Right hindlimb (tissue), 1 donor: ENCODE data around the gene CYP11A1.

Experiments
- DNase-seq: peaks from one replicate; pipeline ENCODE4 v3.0.0-alpha.2; 2018

Gene CYP11A1

GRCh38 chr15:74387621-74388362 is 20.3 kb upstream of the CYP11A1 start:
- DNase-seq, result no peak

DNA sequence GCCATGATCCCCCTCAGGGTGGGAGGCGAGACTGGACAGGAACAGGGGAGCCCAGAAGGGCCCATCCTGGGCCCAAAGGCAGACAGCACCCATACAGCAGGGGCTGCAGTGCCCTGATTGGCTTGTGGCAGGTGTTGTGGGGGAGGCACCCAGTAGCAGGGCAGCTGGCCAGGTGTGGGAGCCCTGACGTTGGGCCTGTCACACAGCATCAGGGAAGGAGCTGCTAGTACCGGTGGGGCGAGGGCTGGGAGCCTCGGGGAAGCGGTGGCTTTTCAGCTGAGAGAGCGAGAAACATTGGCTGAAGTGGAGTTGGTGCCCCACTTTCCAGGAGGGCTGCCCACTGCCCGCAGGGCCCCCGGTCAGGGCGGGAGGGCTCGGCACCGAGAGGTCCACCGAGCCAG is 19.7 kb upstream of the CYP11A1 start:
- DNase-seq, result no peak

GRCh38 chr15:74386496-74387140 is 19.2 kb upstream of the CYP11A1 start:
- no peak for DNase-seq

- DNase-seq, result no peak
Observed at GRCh38 chr15:74385733-74386132, 18.3 kb upstream of the CYP11A1 start.

- DNase-seq, result no peak
Observed at GRCh38 chr15:74384881-74385643, 17.6 kb upstream of the CYP11A1 start.

DNA sequence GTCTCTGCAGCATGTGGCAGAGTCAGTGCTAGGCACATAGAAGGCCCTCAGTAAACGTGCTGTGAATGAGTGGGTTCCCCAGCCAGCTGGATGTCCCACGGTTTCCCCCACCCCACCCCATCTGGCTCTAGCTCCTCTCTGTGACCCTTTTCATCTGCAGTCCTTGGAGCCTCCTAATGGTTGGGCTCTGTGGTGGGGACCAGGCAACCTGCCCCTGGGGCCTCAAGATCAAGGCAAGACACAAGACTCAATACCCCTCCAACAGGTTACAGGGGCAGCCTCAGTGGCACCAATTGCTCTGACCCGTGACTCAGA is 17.1 kb upstream of the CYP11A1 start:
- no peak for DNase-seq

GRCh38 chr15:74383695-74384565 is 16.5 kb upstream of the CYP11A1 start:
- no peak for DNase-seq

GRCh38 chr15:74383286-74383685 is 15.8 kb upstream of the CYP11A1 start:
- no peak for DNase-seq

DNA sequence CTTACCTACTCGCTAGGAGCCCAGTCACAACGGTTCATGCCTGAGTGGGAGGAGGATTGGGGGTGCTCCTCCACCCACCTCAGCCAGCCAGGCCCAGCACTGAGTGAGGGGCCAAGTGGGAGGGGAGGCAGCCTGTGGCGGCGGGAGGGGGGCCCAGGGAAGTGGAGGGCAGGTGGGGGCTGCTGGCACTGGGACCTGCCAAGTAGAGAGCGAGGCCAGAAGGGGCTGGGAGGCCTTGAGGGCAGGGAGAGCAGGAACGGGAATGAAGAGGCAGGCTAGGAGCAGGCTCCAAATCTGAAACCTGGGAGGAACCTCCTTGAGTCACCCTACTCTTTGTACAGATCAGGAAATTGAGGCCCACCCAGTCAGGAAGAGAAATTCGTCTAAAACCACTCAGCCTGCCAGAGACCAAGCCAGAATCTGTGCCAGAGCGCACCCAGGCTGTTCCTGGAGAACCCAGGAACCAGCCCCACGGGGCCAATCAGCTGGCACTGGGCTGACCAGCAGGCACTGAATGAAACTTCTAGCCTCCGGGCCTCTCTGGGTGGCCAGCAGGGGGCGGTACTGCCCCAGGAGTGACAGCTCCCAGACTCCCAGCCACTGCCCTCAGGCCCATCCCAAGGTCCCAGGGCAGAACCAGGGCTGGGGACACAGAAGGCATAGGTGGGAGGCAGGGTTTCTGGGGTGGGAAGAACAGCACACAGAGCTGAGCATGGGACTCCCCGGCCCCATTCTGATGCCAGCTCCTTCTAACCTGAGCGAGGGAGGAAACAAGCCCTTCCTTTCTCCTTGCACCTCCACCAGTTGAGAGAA is 14.8 kb upstream of the CYP11A1 start:
- DNase-seq, result peak; percentile 88

DNA sequence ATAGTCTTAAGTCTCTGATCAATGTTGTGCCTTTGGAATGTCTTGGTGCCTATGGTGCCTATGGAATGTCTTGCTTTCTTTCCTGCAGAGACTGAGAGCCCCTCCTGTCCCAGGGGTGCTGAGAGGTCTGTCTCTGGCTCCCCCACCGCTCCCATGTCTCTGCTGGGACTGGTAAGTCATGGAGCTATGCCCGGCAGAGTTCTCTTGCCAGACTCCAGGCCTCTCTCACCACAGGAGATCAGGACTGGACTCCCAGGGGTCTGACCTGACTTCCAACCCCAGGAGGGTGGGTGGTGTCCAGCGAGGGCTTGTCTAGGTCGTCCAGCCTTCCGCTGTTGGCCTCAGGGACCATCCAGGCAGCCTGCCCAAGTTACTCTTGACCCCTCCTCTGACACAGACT is 14.0 kb upstream of the CYP11A1 start:
- no peak for DNase-seq

- no peak for DNase-seq
Observed at GRCh38 chr15:74381190-74381453, 13.7 kb upstream of the CYP11A1 start.

- no peak for DNase-seq
Observed at GRCh38 chr15:74380361-74381189, 13.1 kb upstream of the CYP11A1 start.

DNA sequence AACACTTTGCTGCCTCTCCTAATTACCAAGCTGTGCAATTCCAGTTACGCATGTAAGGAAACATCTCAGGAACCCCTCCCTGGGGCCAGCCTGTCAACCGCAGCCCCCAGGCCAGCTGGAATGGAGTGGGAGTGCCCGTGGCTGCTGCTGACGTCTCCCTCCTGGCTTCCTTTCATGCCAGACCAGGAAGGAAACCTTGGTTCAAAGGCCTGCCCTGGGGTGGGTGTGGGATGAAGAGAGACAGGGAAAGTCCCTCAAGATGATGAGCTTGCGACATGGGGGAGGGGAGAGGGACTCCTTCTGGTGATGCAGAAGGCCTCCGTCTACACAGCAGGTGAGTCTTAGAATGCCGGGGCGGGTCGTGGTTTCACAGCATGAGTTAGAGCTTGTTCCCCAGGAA is 11.4 kb upstream of the CYP11A1 start:
- DNase-seq, result no peak

GRCh38 chr15:74377831-74378766 is 10.7 kb upstream of the CYP11A1 start:
- no peak for DNase-seq

- no peak for DNase-seq
Observed at GRCh38 chr15:74376825-74377581, 9.6 kb upstream of the CYP11A1 start.

- DNase-seq, result no peak
Observed at GRCh38 chr15:74376226-74376625, 8.8 kb upstream of the CYP11A1 start.

DNA sequence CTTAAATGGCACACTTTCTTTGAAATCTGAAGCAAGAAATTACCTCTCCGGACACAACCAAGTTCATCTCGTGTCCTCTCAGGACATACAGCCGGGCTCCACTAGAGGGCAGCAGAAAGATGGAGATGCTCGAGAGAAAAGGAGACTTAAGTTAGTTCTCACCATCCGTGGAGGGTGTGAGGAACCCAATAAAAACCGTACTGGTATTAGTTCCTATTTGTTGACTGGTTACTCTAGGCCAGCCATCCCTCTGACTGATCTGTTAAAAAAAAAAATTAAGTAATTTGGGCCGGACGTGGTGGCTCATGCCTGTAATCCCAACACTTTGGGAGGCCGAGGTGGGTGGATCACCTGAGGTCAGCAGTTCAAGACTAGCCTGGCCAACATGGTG is 7.9 kb upstream of the CYP11A1 start:
- DNase-seq, result peak; percentile 76

DNA sequence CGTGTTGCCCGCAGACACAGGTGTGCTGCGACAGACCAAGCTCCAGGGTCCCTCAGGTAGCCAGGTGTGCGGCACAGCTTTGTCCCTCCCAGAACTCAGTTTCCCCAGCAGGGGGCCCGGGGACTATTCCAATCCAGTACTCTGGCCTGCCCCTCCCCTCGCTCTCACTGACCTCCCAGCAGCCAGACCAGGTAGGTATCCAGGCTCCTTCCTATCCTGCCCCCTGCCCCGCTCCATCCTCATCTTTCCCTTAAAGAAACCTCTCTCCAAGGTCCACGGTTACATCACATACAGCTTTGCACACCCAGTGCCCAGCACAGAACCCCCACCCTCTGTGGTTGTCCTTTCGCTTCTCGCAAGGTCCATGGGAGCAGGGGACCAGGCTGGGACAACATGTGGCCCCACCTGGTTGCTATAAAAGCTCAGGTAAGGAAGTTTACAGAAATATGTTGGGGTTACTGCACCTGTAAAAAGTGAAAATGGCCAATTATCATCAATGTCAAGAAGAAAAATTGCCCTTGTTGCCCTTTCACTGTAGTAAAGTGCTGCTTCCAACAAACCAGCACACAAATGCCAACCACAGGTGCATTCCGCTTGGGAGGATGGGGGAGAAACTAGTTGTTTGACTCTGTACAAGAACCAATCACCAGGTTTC is 7.3 kb upstream of the CYP11A1 start:
- DNase-seq, result no peak
